GM12873 (cell line): ENCODE measurements around the gene BBS9.

Source experiments
- CTCF ChIP-seq: IDR thresholded peaks from 2 replicates; pipeline ENCODE4 v1.5.1; 2012; ENCODE audit warnings: low read depth, mild to moderate bottlenecking, moderate library complexity, low read length, control low read depth; ENCODE audit not compliant: insufficient read depth; ENCODE audit errors: missing control alignments

BBS9 gene

DNA sequence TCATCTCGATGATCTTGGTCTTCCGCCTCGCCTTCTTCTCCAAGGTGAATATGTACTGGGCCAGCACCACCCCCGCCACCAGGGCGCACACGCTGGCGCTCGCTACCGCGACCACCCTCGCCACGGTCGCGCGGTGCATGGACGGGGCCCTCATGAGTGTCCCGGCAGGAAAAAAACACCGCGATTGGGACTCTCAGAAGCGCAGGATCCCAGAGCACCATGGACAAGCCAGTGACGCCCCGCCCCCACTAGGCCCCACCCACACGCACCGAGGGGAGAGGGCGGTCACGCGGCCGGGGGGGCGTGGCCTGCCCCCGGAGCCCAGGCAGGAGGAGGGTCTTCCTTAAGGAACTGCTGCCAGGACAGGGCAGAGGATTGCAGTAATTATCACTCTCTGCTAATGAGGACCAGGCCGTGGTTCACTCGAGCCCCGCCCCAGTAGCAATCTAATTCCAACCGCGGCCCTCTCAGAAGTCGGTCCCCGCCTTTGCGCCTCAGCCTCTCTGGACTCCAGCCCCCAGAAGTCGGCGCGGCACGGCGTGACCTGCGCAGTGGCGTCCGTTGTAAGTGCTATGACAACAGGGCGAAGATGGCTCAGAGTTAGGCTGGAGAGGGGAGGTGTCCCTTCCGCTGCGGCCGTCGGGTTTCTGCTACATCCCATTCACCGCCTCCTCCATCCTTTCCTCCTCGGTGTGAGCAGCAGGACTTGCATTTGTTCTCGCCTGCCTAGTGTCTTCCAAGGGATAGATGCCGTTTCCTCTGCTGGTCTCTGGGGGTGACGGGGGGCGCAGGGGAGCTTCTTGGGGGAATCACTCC, at the start of gene BBS9:
BBS9 (plus strand) TSS at position 575 of the 816 bp plus-strand sequence. CDS start 16,689 bp downstream, outside the sequence.
- peak; percentile 13 for TF ChIP-seq CTCF

DNA sequence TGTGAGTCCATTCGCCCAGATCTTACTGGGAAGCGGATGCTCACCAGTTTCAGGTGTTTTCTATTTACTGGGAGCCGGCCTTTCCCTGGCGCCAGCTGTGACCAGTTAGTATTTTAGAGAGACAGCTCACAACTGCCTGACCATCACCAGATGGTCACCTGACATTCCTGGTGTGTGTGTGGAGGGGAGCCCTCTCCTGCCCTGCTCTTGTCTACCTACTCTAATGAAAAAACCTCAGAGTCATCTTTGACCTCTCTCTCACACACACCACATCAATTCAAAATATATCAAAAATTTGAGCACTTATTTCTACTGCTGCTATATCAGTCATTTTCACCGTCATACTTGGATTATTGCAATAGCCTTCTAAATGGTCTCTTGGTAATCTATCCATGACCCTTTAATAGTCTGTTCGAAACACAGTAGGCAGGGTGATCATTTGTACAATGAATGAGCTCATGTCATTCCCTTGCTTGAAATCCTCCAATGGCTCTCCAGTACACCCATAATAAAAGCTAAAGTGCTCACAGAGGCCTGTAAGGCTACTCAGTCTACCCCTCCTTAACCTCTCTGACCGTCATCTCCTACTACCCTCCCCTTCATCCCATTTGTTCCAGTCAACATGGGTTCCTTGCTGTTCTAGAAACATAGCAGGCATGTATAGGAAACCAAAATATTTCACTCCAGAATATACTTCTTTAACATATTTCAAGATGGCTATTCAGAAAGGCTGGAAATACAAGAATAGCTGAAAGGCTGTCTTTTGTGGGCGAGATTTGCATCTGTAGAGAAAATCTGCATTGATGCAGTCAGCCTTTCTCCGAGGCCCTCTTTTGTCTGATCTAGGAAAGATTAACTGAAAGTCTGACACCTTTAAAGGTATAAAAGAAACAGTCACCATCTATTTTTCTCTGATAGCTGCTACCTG, 49.3 kb upstream of the BBS9 start:
- TF ChIP-seq CTCF: no peak

DNA sequence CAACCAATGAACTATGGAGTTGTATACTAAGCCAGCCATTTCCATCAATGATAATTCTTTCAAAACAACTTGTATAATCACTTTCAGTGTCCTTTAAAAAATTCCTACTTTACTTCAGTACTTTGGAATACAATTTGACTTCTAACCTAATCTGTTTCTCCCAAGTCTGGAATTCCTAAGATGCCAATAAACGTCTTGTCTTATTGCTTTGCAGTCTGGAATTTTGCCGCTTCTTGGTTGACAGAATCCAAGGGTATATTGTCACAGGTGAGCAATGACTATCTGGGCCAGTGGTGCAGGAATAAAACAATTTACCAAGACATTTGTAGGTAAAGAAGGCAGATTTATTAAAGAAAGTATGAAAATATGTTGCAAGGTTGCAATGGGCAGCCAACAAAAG, 42.0 kb upstream of the BBS9 start:
- TF ChIP-seq CTCF: no peak

GRCh38 chr7:33087858-33088257, 41.5 kb upstream of the BBS9 start:
- TF ChIP-seq CTCF: no peak

GRCh38 chr7:33089142-33089541, 40.2 kb upstream of the BBS9 start:
- no peak for TF ChIP-seq CTCF

- TF ChIP-seq CTCF: no peak
Measured at GRCh38 chr7:33091111-33091531, 38.2 kb upstream of the BBS9 start.

DNA sequence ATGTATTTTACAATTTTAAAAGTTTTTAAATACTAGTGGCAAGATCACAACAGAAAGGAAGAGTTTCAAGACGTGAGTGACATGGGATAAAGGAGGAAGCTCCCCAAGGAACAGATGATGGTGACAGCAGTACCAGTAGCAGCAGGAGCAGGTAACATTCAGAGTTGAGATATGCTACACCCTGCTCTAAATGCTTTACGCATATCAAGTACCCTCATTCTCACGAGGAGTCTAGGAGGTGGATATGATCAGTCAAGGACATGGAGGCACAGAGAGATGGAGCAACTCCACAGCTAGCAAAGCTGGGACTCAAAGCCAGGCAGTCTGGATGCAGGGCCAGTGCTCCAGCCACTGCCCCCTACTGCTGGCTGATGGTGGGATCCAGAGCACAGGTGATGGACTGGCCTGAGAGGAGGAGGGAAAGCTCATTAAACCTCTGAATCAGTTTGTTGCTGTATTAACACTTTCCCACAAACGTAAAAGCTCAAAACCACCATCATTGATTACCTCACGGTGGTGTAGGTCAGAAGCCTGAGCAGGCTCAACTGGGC, 37.6 kb upstream of the BBS9 start:
- TF ChIP-seq CTCF: no peak
